NCI-H2029 treated with DMSO at 0.1 percent for 48 hours (cell line): ENCODE data around the gene PLEKHA7.
A peak's percentile ranks its signal among the peaks of the same experiment; 100 is the strongest.
"Not testable (repeated sequence)": the region's sequence is repeated elsewhere in the genome, so short reads cannot be mapped to it uniquely, and the experiment has no call there.

Source experiments
- DNase-seq: peaks from one replicate; lab custom pipeline; 2025; lab: John Stamatoyannopoulos, UW

PLEKHA7 gene, protein sequence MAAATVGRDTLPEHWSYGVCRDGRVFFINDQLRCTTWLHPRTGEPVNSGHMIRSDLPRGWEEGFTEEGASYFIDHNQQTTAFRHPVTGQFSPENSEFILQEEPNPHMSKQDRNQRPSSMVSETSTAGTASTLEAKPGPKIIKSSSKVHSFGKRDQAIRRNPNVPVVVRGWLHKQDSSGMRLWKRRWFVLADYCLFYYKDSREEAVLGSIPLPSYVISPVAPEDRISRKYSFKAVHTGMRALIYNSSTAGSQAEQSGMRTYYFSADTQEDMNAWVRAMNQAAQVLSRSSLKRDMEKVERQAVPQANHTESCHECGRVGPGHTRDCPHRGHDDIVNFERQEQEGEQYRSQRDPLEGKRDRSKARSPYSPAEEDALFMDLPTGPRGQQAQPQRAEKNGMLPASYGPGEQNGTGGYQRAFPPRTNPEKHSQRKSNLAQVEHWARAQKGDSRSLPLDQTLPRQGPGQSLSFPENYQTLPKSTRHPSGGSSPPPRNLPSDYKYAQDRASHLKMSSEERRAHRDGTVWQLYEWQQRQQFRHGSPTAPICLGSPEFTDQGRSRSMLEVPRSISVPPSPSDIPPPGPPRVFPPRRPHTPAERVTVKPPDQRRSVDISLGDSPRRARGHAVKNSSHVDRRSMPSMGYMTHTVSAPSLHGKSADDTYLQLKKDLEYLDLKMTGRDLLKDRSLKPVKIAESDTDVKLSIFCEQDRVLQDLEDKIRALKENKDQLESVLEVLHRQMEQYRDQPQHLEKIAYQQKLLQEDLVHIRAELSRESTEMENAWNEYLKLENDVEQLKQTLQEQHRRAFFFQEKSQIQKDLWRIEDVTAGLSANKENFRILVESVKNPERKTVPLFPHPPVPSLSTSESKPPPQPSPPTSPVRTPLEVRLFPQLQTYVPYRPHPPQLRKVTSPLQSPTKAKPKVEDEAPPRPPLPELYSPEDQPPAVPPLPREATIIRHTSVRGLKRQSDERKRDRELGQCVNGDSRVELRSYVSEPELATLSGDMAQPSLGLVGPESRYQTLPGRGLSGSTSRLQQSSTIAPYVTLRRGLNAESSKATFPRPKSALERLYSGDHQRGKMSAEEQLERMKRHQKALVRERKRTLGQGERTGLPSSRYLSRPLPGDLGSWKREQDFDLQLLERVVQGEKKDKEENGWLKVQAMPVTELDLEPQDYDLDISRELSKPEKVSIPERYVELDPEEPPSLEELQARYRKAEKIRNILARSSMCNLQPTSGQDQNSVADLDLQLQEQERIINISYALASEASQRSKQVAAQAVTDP

DNA sequence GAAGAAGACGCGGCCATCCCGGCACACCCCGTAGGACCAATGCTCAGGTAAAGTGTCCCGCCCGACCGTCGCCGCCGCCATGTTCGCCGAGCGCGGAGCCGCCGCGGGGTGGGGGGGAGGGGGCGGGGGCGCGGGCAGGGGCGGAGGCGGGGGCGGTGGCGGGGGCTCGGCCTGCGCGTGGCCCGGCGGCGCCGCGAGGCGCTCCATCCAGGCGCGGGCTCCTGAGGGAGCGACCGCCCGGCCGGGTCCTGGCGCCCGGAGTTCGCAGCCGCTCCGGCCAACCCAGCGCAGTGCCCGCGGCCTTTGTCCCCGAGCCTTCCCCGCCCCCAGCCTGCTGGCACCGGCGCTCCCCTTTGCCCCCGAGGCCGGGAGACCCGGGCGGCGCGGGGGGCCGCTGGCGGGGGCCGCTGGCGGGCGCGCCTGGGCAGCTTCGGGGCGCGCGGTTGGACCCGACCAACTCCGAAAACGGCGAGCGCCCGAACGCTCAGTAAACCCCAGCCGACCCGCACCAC, at the start of gene PLEKHA7:
PLEKHA7 (minus strand) TSS at position 94 of the 512 bp plus-strand sequence; CDS start at position 81, 13 bp downstream.
- DNase-seq: no peak

DNA sequence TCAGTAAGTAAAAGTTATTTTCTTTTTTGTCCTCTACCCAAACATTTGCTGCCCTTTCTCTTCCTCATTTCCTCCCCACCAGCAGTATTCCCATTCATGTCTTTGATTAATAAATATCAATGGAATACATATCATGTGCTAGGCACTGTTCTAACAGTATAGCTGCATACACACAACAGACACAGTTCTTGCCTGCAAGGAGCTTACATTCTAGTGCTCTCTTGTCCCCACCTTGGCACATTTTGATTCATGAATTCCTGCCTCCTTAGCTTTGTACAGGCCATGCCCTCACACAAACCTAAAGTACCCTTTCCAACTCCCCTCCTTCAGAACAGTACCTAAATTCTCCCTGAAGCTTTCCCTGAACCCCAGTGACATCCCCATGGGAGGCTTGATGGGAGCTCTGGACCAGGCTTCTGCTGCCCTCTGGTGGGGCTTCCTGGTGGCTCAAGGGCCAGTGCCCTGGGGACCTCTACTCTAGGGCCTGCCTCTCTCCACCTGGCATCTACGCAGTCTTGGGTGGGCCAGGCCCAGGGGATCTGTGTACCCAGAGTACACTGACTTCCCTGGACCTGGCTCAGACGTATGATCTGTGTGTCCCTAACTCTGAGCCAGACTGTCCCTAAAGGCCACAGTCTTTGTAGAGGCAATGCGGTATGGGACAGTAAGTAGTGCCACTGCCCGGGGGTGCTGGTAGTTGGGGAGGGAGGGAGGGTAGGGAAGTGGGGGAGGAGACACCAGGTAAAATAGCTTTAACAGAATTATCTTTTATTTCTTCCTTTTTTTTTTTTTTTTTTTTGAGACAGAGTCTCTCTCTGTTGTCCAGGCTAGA, 49.2 kb upstream of the PLEKHA7 start:
- DNase-seq: peak; percentile 12

DNA sequence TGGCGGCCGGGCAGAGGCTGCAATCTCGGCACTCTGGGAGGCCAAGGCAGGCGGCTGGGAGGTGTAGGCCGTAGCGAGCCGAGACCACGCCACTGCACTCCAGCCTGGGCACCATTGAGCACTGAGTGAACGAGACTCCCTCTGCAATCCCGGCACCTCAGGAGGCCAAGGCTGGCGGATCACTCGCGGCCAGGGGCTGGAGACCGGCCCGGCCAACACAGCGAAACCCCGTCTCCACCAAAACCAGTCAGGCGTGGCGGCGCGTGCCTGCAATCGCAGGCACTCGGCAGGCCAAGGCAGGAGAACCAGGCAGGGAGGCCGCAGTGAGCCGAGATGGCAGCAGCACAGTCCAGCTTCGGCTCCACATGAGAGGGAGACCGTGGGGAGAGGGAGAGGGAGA, 36.9 kb upstream of the PLEKHA7 start:
- not testable (repeated sequence) for DNase-seq

DNA sequence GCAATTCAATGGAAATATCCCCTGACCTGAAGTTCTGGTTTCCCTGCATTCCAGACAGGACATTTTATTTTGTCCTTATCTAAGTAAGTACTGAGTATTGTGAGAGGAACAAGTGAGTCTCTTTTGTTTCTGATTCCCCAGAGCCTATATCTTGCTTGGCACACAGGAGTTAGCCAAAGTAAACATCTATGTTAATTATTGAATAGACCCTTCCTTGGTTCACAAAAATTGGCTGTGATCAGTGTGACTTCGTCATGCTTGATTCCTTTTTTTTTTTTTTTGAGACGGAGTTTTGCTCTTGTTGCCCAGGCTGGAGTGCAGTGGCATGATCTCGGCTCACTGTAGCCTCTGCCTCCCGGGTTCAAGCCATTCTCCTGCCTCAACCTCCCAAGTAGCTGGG, 34.3 kb upstream of the PLEKHA7 start:
- not testable (repeated sequence) for DNase-seq

DNA sequence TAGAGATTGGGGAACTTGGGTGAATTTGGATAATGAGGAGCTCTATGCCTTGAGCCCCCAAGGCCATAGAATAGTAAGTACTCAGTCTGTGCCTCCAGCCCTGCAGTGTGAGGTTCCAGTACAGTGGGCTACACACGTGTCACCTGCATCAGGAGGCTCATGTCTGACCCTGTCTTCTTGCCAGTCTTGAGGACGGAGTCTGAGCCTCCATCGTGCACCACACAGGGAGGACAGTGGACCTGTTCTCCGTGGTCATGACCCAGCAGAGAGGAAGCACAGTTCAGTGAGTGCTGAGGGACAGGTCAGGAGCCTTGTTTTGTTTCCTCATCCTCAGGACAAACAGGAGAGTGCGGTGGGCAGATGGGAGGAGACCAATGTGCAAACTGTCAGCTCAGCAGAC, 32.5 kb upstream of the PLEKHA7 start:
- DNase-seq: no peak

DNA sequence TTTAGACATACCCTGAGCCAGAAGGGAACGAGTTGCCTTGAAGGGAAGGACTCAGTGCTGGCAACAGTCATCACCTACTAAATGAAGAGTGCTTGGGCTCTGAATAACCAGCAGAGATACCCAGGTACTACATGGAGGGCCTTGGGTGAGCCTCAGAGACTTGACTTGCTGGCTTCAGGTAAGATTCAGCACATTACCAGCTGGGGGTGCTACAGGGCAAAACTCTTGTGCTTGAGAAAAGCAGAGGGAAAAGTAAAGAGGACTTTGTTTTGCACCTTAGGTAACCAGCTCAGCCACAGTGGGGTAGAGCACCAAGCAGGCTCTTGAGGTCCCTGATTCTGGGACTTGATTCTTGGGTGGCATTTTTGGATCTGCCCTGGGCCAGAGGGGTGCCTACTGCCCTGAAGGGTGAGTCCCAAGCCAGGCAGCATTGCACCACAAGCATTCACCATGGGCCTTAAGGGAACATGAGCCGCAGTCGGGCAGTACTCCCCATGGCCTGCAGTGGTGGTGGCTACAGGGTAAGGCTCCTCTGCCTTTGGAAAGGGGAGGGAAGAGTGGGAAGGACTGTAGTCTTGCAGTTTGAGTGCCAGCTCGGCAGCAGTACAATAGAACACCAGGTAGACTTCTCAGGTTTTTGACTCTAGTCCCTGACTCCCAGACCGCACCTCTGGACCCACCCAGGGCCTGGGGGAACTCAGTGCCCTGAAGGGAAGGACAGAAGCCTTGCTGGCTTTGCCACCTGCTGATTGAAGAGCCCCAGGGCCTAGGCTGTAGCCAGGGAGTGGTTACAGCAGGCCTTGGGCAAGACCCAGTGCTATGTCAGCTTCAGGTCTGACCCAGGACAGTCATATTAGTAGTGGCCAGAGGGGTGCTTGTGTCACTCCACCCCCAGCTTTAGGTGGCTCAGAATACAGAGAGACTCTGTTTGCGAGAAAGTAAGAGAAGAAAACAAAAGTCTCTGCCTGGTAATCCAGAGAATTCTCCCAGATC, 22.7 kb upstream of the PLEKHA7 start:
- DNase-seq: no peak

DNA sequence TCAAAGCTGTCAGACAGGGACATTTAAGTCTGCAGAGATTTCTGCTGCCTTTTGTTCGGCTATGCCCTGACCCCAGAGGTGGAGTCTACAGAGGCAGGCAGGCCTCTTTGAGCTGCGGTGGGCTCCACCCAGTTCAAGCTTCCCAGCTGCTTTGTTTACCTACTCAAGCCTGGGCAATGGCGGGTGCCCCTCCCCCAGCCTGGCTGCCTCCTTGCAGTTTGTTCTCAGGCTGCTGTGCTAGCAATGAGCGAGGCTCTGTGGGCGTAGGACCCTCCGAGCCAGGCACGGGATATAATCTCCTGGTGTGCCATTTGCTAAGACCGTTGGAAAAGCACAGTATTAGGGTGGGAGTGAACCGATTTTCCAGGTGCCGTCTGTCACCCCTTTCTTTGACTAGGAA, 19.8 kb upstream of the PLEKHA7 start:
- not testable (repeated sequence) for DNase-seq

DNA sequence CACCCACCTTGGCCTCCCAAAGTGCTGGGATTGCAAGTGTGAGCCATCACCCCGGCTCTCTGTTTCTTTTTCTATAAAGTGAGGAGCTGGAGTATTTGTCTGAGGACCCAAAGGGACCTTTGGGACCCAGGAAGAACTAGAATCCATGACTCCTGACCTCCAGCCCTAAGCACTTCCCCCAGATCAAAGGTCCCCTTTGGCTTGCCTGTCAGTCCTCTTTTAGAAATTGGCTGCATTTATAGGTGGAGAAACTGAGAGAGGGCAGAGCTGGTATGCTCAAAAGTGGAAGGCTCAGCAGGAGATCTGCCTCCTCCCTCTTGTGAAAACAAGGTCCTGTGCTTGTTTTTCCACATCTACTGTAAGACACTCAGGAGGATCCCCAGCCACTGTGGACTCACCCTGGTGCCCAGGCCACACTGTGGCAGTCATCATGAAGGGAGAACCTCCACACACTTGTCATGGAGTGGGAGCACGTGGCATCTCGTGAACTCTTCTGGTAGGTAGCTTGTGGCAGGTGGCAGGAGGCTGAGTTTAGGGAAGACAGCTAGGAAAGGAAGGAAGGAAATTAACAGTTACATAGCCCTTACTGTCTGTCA, 12.4 kb upstream of the PLEKHA7 start:
- no peak for DNase-seq

DNA sequence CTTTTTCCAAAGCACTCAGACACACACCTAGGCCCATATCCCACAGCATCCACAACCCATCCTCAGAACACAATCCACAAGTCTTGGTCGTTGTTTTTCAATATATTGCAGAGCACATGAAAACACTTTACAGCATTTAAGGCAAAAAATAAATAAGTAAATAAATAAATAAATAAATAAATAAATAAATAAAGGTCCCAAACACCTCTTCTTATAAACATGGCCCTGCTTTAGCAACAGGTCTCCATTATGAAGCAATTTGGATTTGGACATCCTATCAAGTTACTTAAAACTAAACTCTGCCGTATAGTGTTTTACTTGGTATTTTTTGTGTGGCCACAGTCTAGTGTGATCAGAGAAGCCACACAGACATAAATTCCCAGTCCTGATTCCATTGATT, 10.7 kb upstream of the PLEKHA7 start:
- DNase-seq: no peak

DNA sequence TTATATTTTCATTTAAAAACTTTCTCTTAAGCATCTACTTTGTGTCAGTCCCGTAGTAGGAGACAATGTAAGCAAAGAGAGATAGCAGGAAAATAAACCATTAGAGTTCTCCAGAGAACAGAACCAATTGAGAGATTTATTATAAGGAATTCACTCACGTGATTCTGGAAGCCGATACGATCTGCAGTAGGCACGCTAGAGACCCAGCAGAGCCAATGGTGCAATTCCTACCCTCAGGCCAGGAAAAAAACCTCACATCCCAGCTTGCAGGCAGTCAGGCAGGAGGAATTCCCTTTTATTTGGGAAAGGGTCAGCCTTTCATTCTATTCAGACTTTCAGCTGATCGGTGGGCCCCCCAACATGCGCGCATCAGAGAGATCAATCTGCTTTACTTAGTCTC, 7.3 kb upstream of the PLEKHA7 start:
- DNase-seq: no peak

DNA sequence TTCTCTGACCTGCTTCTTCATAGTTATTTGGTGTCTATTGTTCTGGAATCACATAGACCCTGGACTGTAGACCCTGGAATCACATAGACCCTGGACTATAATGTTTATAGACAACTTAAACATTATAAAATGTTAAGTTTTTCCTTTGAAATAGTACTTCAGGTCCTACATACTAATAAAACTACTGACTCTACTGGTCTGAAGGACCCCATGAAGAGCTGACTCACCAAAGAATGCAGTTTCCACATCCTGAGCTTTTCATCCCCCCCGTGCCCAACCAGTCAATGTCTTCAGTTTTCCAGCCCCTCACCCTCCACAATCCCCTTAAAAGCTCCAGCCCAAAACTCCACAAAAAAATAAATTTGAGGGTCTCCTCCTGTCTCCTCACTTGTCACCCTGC, 6.6 kb upstream of the PLEKHA7 start:
- no peak for DNase-seq

DNA sequence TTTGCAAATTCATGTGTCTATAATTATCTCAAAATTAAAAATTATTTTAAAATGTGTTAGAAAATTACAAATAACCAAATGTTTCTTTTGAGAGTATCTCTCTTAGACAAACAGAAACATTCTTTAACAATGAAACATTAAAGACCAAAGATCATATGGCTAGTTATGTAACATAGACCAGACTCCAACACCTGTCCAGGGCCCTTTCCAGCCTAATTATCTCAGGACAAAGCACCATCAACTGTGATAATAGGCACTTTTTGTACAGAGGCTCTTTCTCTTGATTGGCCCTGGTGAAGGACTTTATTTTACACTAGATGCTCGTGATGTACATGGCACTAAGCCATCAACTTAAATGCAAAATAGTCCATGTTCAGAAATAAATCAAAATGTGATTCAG, 5.0 kb upstream of the PLEKHA7 start:
- no peak for DNase-seq

DNA sequence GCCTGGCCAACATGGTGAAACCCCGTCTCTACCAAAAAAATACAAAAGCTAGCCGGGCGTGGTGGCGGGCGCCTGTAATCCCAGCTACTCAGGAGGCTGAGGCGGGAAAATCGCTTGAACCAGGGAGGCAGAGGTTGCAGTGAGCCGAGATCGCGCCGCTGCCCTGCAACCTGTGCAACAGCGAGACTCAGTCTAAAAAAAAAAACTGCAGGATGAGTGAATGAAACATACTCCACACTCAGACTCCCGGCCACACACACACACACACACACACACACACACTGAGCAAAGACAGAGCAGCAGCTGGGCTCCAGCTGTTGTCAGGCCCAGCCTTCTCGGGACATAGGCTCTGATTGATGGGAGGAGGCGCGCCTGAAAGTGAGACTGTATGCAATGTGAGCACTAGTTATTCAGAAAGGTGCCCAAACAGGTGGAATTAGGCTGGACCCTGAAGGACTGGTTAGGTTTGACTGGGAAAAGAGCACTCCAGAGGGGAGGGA, 1.5 kb upstream of the PLEKHA7 start:
- DNase-seq: no peak

DNA sequence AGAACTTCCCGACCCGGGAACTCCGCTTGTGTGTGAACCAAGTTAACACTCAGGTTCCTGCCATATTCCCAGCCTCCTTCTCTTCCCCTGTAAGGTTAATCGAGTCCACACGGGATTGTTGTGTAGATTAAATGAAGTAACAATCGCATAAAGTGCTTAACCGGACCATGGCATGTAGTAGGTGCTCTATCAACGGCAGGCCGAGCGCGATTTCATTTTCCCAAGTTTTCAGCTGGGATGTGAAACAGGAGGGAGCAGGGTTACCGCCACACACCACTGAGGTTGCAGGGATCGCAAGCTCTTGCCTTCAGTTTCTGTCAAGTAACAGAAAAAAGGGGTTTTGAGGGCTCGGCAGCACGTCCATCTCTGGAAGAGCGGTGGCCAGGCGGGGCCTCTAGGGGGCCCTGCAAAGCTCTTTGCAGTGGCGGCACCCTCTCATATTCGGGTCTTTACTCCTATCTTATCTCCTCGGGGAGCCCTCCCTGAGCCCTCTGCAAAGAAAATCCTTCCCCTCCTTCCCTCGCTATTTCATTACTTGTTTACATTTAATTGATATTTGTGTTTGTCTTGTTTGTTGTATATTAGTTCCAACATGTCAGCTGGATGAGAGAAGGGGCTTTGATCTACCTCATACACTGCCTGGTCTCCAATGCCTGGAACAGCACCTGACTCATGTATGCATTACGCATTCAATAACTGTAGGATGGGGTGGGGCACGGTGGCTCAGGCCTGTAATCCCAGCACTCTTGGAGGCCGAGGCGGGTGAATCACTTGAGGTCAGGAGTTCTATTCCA, 816 bp upstream of the PLEKHA7 start:
- no peak for DNase-seq

DNA sequence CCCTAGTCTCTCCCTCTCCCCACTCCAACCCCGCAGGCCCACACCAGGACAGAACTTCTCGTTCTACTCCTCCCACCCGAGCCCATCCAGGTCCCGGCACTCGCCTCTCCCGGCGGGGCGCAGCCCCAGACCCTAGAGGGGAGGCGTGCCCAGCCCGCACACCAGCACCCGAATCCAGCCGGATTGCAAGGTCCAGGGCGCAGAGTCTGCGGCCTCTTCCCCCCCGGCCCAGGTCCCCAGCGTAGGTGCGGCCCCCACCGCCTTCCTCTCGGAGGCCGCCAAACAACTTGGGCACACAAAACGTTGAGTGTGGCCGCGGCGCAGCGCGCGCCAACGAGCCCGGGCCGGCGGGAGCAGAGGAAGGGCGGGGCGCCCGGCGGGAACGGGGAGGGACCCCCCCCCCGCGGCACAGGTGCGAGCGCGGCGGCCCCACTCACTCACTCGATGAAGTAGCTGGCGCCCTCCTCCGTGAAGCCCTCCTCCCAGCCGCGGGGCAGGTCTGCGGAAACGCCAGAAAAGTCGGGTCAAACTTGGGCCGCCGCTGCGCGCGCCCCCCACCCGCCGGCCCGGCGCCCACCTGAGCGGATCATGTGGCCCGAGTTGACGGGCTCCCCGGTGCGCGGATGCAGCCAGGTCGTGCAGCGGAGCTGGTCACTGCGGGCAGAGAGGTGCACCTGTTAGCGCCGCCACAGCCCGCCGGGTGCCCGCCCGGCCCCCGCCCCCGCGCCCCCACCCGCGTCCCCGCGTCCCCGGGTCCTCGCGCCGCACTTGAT, 480 bp downstream of the PLEKHA7 start:
- DNase-seq: no peak

DNA sequence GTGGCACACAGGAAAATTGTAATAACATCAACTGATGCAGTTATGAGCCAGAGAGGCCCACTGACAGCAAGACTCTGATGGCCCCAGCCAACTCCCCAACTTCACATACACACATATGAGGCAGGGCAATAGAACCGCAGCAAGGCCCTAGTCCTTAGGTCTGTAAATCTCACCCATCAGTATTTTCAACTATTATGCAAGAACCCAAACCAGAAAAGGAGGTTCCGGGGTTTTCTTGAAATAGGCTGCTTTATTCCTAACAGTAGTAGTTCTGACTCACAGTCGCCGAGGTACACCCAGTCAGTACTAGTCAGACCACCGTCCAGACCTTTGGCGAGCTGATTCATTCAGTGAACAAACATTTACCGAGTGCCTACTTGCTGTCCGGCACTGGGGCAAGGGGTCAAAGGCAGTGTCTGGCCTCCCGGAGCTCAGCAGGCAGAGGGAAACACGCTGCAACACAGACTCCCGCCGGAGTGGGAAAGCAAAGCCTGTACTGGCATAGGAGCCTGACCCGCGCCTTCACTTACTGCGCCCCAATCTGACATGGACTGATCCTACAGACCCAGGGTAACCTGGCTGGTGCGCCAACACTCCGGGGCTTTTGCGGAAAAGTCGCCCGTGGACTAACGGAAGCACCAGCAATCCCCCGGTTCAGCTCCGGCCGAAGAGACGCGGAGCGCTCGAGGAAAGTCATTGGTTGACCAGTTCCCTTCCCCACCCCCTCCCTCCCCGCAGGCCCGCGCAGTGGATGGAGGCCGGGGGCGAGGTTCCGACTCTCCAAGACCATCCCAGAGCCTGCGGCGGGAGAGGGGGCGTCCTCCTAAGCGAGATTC, 1.3 kb downstream of the PLEKHA7 start:
- DNase-seq: no peak

DNA sequence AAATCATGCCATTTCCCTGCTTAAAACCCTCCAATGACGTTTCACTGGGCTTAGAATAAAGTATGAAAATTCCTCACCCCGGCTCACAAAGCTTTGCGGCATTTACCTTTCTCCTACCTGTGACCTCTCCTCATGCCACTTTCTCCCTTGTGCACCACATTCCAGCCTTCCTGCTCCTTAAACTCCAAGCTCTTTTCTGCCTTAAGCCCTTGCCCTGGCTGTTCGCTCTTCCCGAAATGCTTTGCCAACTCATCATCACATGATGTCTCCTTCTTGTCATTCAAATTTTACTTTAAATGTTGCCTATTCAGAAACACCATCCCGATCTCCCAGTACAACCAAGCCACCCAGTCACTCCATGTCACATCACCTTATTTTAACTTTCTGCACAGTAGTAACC, 2.0 kb downstream of the PLEKHA7 start:
- DNase-seq: no peak
